Measurements from ENCODE around the gene TMEM212.

The TMEM212 gene

GRCh38 chr3:171836855-171837254 is 6.3 kb upstream of the TMEM212 start:
- ChIA-PET POLR2A (no interaction called here), CTCF (interaction anchor here (0.6 kb wide), 1 partner anchor 218 kb away, joined by 5 read pairs; no protein-coding TSS in a partner anchor)
- TF ChIP-seq FOXK2 (IDR thresholded peaks at IDR 0.05) (no peak), PKNOX1 (IDR thresholded peaks at IDR 0.05) (no peak)
- DNase-seq (ENCODE audit: extremely low spot score), result no peak

GRCh38 chr3:171837698-171838097 is 5.5 kb upstream of the TMEM212 start:
- DNase-seq (ENCODE audit: extremely low spot score), result no peak
- ChIA-PET CTCF (no interaction called here), POLR2A (no interaction called here)
- TF ChIP-seq BHLHE40 (IDR thresholded peaks at IDR 0.05; ENCODE audit: borderline replicate concordance) (no peak), L3MBTL2 (conservative IDR thresholded peaks at IDR 0.05) (no peak), CTBP1 (IDR thresholded peaks at IDR 0.05; ENCODE audit: borderline replicate concordance) (no peak), FOXA1 (IDR thresholded peaks at IDR 0.05) (no peak), NFRKB (IDR thresholded peaks at IDR 0.05) (no peak), ARNT (IDR thresholded peaks at IDR 0.05) (no peak), SP1 (IDR thresholded peaks at IDR 0.05) (no peak), TARDBP (IDR thresholded peaks at IDR 0.05) (no peak), PKNOX1 (IDR thresholded peaks at IDR 0.05) (no peak), ELF4 (IDR thresholded peaks at IDR 0.05) (no peak), FOXK2 (IDR thresholded peaks at IDR 0.05) (no peak), SUZ12 (IDR thresholded peaks at IDR 0.05) (no peak), LEF1 (IDR thresholded peaks at IDR 0.05; ENCODE audit: borderline replicate concordance) (no peak), ZNF384 (IDR thresholded peaks at IDR 0.05) (no peak), HDGF (IDR thresholded peaks at IDR 0.05; ENCODE audit: borderline replicate concordance) (no peak), FOXM1 (IDR thresholded peaks at IDR 0.05; ENCODE audit: borderline replicate concordance) (no peak)

- POLR2A ChIA-PET, result no interaction called here
- CTCF ChIA-PET, result no interaction called here
- DNase-seq (ENCODE audit: extremely low spot score), result no peak
- no peak for TF ChIP-seq SUZ12 (IDR thresholded peaks at IDR 0.05)
- TF ChIP-seq NFRKB (IDR thresholded peaks at IDR 0.05), result no peak
- no peak for TF ChIP-seq TARDBP (IDR thresholded peaks at IDR 0.05)
These were observed 4.9 kb upstream of the TMEM212 start for GRCh38 chr3:171838218-171838720.

GRCh38 chr3:171839270-171839669 is 3.9 kb upstream of the TMEM212 start:
- CTCF ChIA-PET, result no interaction called here
- no peak for TF ChIP-seq FOXK2 (IDR thresholded peaks at IDR 0.05)
- no peak for TF ChIP-seq NFRKB (IDR thresholded peaks at IDR 0.05)
- TF ChIP-seq BHLHE40 (IDR thresholded peaks at IDR 0.05; ENCODE audit: borderline replicate concordance), result no peak
- no peak for TF ChIP-seq FOXM1 (IDR thresholded peaks at IDR 0.05; ENCODE audit: borderline replicate concordance)
- no peak for TF ChIP-seq SP1 (IDR thresholded peaks at IDR 0.05)
- no peak for TF ChIP-seq ARNT (IDR thresholded peaks at IDR 0.05)
- no peak for TF ChIP-seq SUZ12 (IDR thresholded peaks at IDR 0.05)
- no peak for TF ChIP-seq LEF1 (IDR thresholded peaks at IDR 0.05; ENCODE audit: borderline replicate concordance)
- TF ChIP-seq ELF4 (IDR thresholded peaks at IDR 0.05), result no peak
- TF ChIP-seq ZNF384 (IDR thresholded peaks at IDR 0.05), result no peak
- TF ChIP-seq L3MBTL2 (conservative IDR thresholded peaks at IDR 0.05), result no peak
- TF ChIP-seq TARDBP (IDR thresholded peaks at IDR 0.05), result no peak
- TF ChIP-seq HDGF (IDR thresholded peaks at IDR 0.05; ENCODE audit: borderline replicate concordance), result no peak
- TF ChIP-seq CTBP1 (IDR thresholded peaks at IDR 0.05; ENCODE audit: borderline replicate concordance), result no peak
- no peak for TF ChIP-seq PKNOX1 (IDR thresholded peaks at IDR 0.05)
- no peak for TF ChIP-seq FOXA1 (IDR thresholded peaks at IDR 0.05)
- POLR2A ChIA-PET, result no interaction called here
- no peak for DNase-seq (ENCODE audit: extremely low spot score)

GRCh38 chr3:171840445-171840810 is 2.7 kb upstream of the TMEM212 start:
- DNase-seq (ENCODE audit: extremely low spot score), result no peak
- CTCF ChIA-PET, result no interaction called here
- TF ChIP-seq PKNOX1 (IDR thresholded peaks at IDR 0.05), result no peak
- POLR2A ChIA-PET, result no interaction called here

GRCh38 chr3:171840811-171841619 is 2.1 kb upstream of the TMEM212 start:
- DNase-seq (ENCODE audit: extremely low spot score), result no peak
- TF ChIP-seq FOXK2 (IDR thresholded peaks at IDR 0.05) (no peak), SUZ12 (IDR thresholded peaks at IDR 0.05) (no peak), BHLHE40 (IDR thresholded peaks at IDR 0.05; ENCODE audit: borderline replicate concordance) (no peak), L3MBTL2 (conservative IDR thresholded peaks at IDR 0.05) (no peak), ARNT (IDR thresholded peaks at IDR 0.05) (no peak)
- ChIA-PET POLR2A (no interaction called here), CTCF (no interaction called here)
